Stimulated activated CD8-positive, alpha-beta memory T cell treated with anti-CD3 and anti-CD28 coated beads, Interleukin-4, amount 100 ng/mL, for 48 hours (primary cell): ENCODE data around the gene ATP8A1.
A peak's percentile ranks its signal among the peaks of the same experiment; 100 is the strongest.
"Not testable (repeated sequence)": the region's sequence is repeated elsewhere in the genome, so short reads cannot be mapped to it uniquely, and the experiment has no call there.

Experiments
- DNase-seq: peaks from one replicate; pipeline ENCODE4 v3.0.0-alpha.2; 2020

The ATP8A1 gene

GRCh38 chr4:42398171-42398870 is 258.6 kb downstream of the ATP8A1 start:
- peak; percentile 37 for DNase-seq

GRCh38 chr4:42397635-42398170 is 259.2 kb downstream of the ATP8A1 start:
- no peak for DNase-seq

GRCh38 chr4:42396752-42397634 is 259.9 kb downstream of the ATP8A1 start, which contains the start of gene SHISA3:
Gene SHISA3, plus strand, starts transcription at chr4:42397488. Its CDS starts 569 bp downstream, at chr4:42398057.
- peak; percentile 47 for DNase-seq

GRCh38 chr4:42396361-42396751 is 260.5 kb downstream of the ATP8A1 start:
- no peak for DNase-seq

DNA sequence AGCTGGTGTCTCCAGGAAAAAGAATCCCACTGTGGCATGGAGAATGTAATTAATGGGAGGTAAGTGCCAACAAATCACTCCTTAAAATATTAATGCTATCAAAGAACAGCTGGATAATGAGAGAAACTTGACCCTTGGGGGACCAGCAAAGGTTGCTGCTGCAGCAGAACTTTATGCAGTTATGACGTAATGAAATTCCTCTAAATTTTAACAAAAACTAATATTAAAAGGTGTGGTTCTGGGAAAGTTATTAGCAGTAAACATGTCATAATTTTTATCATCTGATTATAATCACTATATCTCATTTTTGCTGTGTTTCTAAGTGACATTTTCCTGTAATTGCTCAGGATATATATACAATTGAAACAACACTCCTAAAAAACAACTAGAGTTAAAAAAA is 261.3 kb downstream of the ATP8A1 start:
- DNase-seq: no peak

- no peak for DNase-seq
Observed at GRCh38 chr4:42392436-42392835, 264.5 kb downstream of the ATP8A1 start.

DNA sequence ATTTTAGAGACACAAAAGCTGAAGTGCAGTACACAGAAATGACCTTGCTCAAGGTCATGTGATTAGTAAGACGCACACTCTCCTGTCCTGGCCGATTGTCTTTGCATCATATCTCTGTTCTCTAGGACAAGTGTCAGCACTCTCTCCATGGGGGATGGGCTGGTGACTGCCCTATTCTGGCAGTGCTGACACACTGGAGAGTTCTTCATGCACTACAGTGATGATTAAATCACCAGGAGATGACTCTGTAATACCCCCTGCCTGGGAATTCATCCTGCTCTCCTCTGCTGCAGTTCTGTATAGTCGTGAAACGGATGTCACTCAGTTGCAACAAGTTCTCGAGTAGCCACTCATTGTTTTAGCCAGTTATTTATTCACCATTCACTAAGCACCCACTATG is 264.9 kb downstream of the ATP8A1 start:
- DNase-seq: no peak

DNA sequence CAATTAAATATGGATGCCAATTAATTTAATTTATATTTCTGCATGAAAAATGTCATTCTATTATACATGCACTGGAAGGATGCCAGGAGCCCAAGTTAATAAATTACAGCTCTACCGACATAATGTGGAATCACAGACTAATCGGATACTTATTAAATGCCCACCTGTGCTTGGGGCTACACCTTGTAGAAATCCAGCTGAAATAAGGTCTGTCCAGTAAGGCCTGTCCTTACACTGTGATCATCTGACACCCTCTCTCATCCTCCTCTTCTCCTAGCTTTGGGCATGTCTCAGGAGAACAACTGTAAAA is 265.6 kb downstream of the ATP8A1 start:
- DNase-seq: no peak

DNA sequence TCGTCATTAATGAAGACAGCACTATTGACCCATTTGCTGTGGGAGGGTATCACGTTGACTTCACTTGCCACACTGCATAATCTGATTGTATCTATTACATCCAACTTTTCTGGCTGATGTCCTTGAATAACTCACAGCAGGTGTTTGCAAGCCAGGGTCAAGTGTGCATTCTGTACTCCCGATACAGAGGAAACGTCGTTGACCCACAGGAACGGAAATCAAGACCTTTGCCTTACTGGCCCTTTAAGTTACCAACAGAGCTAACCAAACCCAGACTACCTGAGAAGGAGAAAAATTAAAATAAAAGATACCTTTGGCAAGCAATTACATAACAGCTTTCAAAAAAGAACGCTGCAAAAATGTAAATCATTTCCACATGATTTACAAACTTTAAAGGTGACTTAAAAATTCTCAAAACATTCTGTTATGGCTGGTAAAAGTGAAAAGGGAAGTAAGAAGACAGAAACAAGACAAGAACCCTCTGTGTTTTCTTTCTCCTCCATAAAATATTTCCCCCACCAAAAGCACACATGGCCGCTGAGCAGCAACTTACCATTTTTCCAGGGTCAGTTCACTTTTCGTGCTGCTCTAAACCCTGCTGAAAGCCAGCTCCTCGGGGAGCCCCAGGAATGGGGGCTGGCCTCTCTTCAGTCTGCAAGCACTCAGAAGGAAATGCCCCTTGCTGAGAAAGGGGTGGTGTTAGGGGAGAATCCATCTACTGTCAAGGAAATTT is 266.1 kb downstream of the ATP8A1 start:
- DNase-seq: no peak

GRCh38 chr4:42385516-42385915 is 271.4 kb downstream of the ATP8A1 start:
- no peak for DNase-seq

GRCh38 chr4:42381666-42382065 is 275.2 kb downstream of the ATP8A1 start:
- DNase-seq: no peak

DNA sequence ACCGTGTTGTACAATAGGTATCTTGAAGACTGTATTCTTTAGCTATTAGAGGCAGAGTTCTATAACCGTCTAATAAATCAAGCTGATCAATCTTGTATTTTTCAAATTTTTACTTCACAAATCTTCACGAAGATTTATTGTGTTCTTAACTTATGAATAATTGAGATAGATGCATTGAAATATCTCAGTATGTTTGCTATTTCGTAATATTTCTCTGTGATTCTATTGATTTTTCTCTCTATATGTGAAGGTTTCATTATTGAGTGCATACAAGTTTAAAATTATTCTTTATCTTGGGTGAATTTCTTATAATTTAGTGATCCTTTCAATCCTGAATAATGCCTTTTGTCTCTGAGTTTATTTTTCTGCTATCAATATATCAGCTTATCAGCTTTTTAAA is 279.4 kb downstream of the ATP8A1 start:
- DNase-seq: no peak

GRCh38 chr4:42372303-42372702 is 284.6 kb downstream of the ATP8A1 start:
- DNase-seq: not testable (repeated sequence)

DNA sequence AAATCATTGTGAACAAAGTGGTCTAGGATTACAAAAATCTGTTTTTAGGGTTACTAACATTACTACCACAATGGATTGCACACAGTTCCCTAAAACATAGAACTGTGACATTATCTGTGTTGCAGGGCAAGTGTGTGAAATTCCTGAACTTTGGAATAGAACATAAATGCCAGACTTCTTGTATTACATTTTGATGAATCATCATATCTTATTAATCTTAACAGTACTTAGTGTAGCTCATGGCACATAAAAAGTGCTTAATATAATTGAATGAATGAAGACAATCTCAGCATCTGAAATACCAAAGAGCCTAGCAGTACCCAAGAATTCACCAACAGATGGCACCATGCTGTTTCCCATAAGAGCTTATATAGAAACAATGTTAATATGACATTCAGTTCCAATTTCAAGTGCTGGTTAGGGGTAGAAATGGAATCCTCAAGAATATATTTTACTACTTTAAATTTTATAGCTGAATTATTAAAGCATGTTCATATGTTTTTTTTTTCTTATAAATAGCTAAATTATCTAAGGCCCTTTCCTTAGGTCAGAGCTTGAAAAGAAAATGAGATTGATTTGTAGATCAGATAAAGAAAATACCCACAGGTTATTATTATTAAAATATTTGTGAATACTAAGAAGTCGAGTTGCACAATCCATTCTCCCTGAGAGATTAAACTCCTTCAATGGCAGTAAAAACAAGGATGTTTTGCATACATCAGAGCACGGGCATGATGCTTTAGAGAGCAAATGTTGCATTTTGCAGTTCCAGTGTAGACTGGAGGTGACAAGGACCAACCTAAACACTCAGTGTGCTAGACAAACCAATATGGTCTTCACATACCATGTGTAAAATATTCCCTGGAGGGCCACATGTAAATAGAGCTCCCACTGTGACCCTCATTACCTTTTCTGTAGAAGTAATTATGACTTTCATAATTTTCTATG is 285.3 kb downstream of the ATP8A1 start:
- DNase-seq: no peak

- DNase-seq: no peak
Observed at GRCh38 chr4:42369489-42369888, 287.4 kb downstream of the ATP8A1 start.

GRCh38 chr4:42366959-42367358 is 289.9 kb downstream of the ATP8A1 start:
- no peak for DNase-seq

GRCh38 chr4:42364266-42365053 is 292.4 kb downstream of the ATP8A1 start:
- no peak for DNase-seq

DNA sequence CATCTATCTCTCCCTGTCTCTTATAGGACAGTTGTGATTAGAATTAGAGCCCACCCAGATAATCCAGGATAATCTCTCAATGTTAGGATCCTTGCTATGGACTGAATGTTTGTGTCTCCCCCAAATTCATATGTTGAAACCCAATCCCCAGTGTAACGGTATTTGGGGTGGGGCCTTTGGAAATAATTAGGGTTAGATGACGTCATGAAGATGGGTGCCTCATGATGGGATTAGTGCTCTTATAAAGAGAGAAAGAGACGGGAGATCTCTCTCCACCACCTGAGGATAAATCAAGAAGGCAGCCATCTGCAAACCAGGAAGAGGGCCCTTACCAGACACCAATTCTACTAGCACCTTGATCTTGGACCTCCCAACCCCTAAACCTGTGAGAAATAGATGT is 293.3 kb downstream of the ATP8A1 start:
- no peak for DNase-seq

DNA sequence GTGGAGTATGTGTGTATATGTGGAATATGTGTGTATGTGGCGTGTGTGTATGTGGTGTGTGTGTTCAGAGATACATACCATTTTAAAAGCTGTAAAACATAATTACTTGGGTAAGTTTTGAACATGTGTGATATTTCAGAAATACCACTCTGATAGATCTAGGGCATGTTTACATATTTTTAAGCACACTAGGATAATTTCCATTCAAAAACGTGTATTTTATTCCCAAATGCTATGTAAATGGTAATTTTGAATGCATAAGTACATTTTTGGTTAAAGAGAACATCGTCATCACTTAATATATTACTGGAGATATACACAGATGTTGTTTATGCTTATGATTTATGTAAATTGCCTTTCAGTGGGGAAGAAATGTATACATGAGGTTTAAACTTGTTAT is 294.3 kb downstream of the ATP8A1 start:
- no peak for DNase-seq

- DNase-seq: no peak
Observed at GRCh38 chr4:42361456-42361855, 295.4 kb downstream of the ATP8A1 start.

DNA sequence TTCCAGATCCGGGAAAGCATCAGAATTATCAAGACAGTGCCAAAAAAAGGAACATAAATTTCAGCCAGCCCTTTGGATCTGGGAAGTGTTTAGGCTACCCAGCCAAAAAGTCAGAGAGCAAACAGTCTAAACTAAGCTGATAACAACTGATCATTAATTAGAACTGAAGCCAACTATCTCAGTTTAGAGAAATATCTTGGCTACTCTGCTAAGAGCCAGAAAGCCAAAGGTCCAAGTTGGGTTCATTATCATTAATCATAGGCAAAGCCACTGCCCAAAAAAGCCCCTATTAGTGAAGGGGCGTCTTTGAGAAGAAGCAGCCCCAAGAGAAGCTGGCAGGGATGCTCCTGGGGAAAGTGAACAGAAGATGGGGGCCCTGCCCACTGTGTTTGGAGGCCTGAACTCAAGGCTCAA is 296.6 kb downstream of the ATP8A1 start:
- no peak for DNase-seq
